Measurements from ENCODE around the gene TNC.

TNC gene

GRCh38 chr9:115015018-115015635, 102.8 kb downstream of the TNC start:
- H3K27ac ChIP-seq (ENCODE audit: low read depth, low read length, severe bottlenecking) = no peak overlapping the region
- peaks cover 8% of the 10 kb centered on the region for H3K4me1 ChIP-seq (ENCODE audit: control insufficient read depth, insufficient read depth, low read length, poor library complexity, severe bottlenecking)
- WGBS, 2 experiments (ENCODE audit: insufficient coverage in 2 of 2) = 84 to 100% methylated on average over 1 to 4 of the region's 4 CpGs
- H3K4me3 ChIP-seq (ENCODE audit: extremely low read depth, insufficient read depth, low read length, poor library complexity, severe bottlenecking) = no peak overlapping the region
- H3K9me3 ChIP-seq (ENCODE audit: control insufficient read depth, low read length) = no peaks in the 10 kb centered on the region
- H3K36me3 ChIP-seq (ENCODE audit: control insufficient read depth, insufficient read depth, low read length) = no peaks in the 10 kb centered on the region

- Histone ChIP-seq H3K4me1 (ENCODE audit: control insufficient read depth, insufficient read depth, low read length, poor library complexity, severe bottlenecking) (peaks cover 8% of the 10 kb centered on the region), H3K27ac (ENCODE audit: low read depth, low read length, severe bottlenecking) (no peak overlapping the region), H3K4me3 (ENCODE audit: extremely low read depth, insufficient read depth, low read length, poor library complexity, severe bottlenecking) (no peak overlapping the region), H3K36me3 (ENCODE audit: control insufficient read depth, insufficient read depth, low read length) (no peaks in the 10 kb centered on the region), H3K9me3 (ENCODE audit: control insufficient read depth, low read length) (no peaks in the 10 kb centered on the region)
- 42 to 62% methylated on average over 1 to 2 of the region's 3 CpGs for WGBS, 2 experiments (ENCODE audit: insufficient coverage in 2 of 2)
Measured at GRCh38 chr9:115014438-115014837, 103.5 kb downstream of the TNC start.

- Histone ChIP-seq H3K4me1 (ENCODE audit: control insufficient read depth, insufficient read depth, low read length, poor library complexity, severe bottlenecking) (peaks cover 9% of the 10 kb centered on the region), H3K27ac (ENCODE audit: low read depth, low read length, severe bottlenecking) (no peak overlapping the region), H3K4me3 (ENCODE audit: extremely low read depth, insufficient read depth, low read length, poor library complexity, severe bottlenecking) (no peak overlapping the region), H3K9me3 (ENCODE audit: control insufficient read depth, low read length) (no peaks in the 10 kb centered on the region), H3K36me3 (ENCODE audit: control insufficient read depth, insufficient read depth, low read length) (no peaks in the 10 kb centered on the region)
- WGBS, 2 experiments (ENCODE audit: insufficient coverage in 2 of 2) = 16% methylated on average over 3 of the region's 3 CpGs; no CpG with 5 or more reads in 1 of the 2 experiments
Measured at GRCh38 chr9:115013998-115014397, 104.0 kb downstream of the TNC start.

- H3K36me3 ChIP-seq (ENCODE audit: control insufficient read depth, insufficient read depth, low read length) = no peaks in the 10 kb centered on the region
- no peak overlapping the region for H3K4me3 ChIP-seq (ENCODE audit: extremely low read depth, insufficient read depth, low read length, poor library complexity, severe bottlenecking)
- H3K9me3 ChIP-seq (ENCODE audit: control insufficient read depth, low read length) = no peaks in the 10 kb centered on the region
- no peak overlapping the region for H3K27ac ChIP-seq (ENCODE audit: low read depth, low read length, severe bottlenecking)
- WGBS, 2 experiments (ENCODE audit: insufficient coverage in 2 of 2) = 100% methylated on average over 1 of the region's 3 CpGs; no CpG with 5 or more reads in 1 of the 2 experiments
- H3K4me1 ChIP-seq (ENCODE audit: control insufficient read depth, insufficient read depth, low read length, poor library complexity, severe bottlenecking) = peaks cover 15% of the 10 kb centered on the region
Measured at GRCh38 chr9:115012486-115012885, 105.5 kb downstream of the TNC start.

DNA sequence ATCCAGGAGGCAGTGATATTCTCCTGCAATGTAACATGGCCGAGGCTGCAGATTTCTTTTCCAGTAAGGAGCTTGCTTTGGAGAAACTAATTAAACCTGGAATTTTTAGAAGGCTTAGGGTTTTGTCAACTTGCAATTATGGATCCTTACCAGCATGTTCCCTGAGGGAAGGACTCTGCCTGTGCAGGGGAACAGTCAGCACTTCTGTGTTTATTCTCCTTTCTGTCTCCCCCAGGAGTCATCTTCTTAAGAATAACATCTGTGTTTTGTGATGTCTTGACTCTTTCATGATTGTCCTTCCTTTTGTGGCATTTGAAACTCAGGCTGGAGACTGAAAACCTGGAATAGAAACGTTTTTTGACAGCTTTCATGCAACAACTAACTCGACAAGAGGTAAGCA, 107.1 kb downstream of the TNC start:
- Histone ChIP-seq H3K27ac (ENCODE audit: low read depth, low read length, severe bottlenecking) (no peak overlapping the region), H3K9me3 (ENCODE audit: control insufficient read depth, low read length) (no peaks in the 10 kb centered on the region)
- WGBS, 2 experiments (ENCODE audit: insufficient coverage in 2 of 2) = 44 to 52% methylated on average over 2 to 3 of the region's 3 CpGs

GRCh38 chr9:115008536-115009270, 109.3 kb downstream of the TNC start:
- Histone ChIP-seq H3K4me3 (ENCODE audit: extremely low read depth, insufficient read depth, low read length, poor library complexity, severe bottlenecking) (no peak overlapping the region), H3K27ac (ENCODE audit: low read depth, low read length, severe bottlenecking) (no peak overlapping the region), H3K4me1 (ENCODE audit: control insufficient read depth, insufficient read depth, low read length, poor library complexity, severe bottlenecking) (peaks cover 15% of the 10 kb centered on the region), H3K36me3 (ENCODE audit: control insufficient read depth, insufficient read depth, low read length) (no peaks in the 10 kb centered on the region), H3K9me3 (ENCODE audit: control insufficient read depth, low read length) (no peaks in the 10 kb centered on the region)
- 82 to 86% methylated on average over 3 to 4 of the region's 7 CpGs for WGBS, 2 experiments (ENCODE audit: insufficient coverage in 2 of 2)

More for the DNA sequence above, 107.1 kb downstream of the TNC start:
- no peak overlapping the region for H3K4me3 ChIP-seq (ENCODE audit: extremely low read depth, insufficient read depth, low read length, poor library complexity, severe bottlenecking)
- H3K36me3 ChIP-seq (ENCODE audit: control insufficient read depth, insufficient read depth, low read length) = no peaks in the 10 kb centered on the region
- peaks cover 15% of the 10 kb centered on the region for H3K4me1 ChIP-seq (ENCODE audit: control insufficient read depth, insufficient read depth, low read length, poor library complexity, severe bottlenecking)

DNA sequence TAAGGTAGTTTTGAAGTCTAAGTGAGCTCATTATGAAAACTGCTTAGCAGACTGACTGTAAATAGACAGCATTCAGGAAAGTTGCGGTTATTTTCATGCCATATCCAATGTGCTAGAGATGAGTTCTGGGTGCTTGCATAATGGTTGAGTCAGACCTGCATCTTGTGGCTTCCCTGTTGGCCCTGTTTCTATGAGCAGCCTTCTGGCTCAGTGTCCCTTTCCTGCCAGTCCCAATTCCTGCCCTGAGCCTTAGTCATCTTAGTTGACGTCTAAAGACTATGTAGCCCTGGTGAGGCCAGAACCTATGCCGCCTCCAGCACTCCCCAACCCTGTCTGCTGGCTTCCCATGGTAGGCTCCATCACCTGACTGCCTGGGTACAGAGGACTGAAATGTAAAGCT, 111.3 kb downstream of the TNC start:
- Histone ChIP-seq H3K9me3 (ENCODE audit: control insufficient read depth, low read length) (no peaks in the 10 kb centered on the region), H3K36me3 (ENCODE audit: control insufficient read depth, insufficient read depth, low read length) (no peaks in the 10 kb centered on the region), H3K27ac (ENCODE audit: low read depth, low read length, severe bottlenecking) (no peak overlapping the region), H3K4me3 (ENCODE audit: extremely low read depth, insufficient read depth, low read length, poor library complexity, severe bottlenecking) (no peak overlapping the region), H3K4me1 (ENCODE audit: control insufficient read depth, insufficient read depth, low read length, poor library complexity, severe bottlenecking) (peaks cover 12% of the 10 kb centered on the region)
- WGBS, 2 experiments (ENCODE audit: insufficient coverage in 2 of 2) = 100% methylated on average over 2 to 3 of the region's 3 CpGs

DNA sequence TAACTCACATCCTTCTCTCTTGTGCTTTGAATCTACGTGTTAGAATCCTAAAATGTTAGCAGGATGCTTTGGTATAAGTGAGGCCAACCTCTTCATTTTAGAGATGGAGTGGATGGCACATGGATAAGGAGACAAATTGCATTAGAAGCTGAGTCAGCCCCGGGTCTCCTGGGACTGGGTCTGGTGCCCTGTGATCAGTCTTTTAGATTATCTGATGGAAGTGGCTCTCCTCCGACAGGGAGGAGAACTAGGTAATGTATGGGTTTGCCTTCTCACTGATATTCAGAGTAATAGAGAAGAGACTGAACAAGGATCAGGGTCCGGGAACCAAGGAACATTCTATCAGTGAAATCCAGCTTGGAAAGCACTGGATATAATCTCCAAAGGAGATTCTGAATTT, 112.6 kb downstream of the TNC start:
- H3K4me3 ChIP-seq (ENCODE audit: extremely low read depth, insufficient read depth, low read length, poor library complexity, severe bottlenecking) = no peak overlapping the region
- H3K27ac ChIP-seq (ENCODE audit: low read depth, low read length, severe bottlenecking) = no peak overlapping the region
- no peaks in the 10 kb centered on the region for H3K36me3 ChIP-seq (ENCODE audit: control insufficient read depth, insufficient read depth, low read length)
- no peaks in the 10 kb centered on the region for H3K9me3 ChIP-seq (ENCODE audit: control insufficient read depth, low read length)
- peaks cover 7% of the 10 kb centered on the region for H3K4me1 ChIP-seq (ENCODE audit: control insufficient read depth, insufficient read depth, low read length, poor library complexity, severe bottlenecking)
- 90 to 92% methylated on average over 2 to 3 of the region's 4 CpGs for WGBS, 2 experiments (ENCODE audit: insufficient coverage in 2 of 2)

GRCh38 chr9:115004545-115004944, 113.4 kb downstream of the TNC start:
- no peak overlapping the region for H3K4me3 ChIP-seq (ENCODE audit: extremely low read depth, insufficient read depth, low read length, poor library complexity, severe bottlenecking)
- no peaks in the 10 kb centered on the region for H3K9me3 ChIP-seq (ENCODE audit: control insufficient read depth, low read length)
- H3K36me3 ChIP-seq (ENCODE audit: control insufficient read depth, insufficient read depth, low read length) = no peaks in the 10 kb centered on the region
- no peak overlapping the region for H3K27ac ChIP-seq (ENCODE audit: low read depth, low read length, severe bottlenecking)
- 90% methylated on average over 2 of the region's 2 CpGs; no CpG with 5 or more reads in 1 of the 2 experiments for WGBS, 2 experiments (ENCODE audit: insufficient coverage in 2 of 2)
- peaks cover 7% of the 10 kb centered on the region for H3K4me1 ChIP-seq (ENCODE audit: control insufficient read depth, insufficient read depth, low read length, poor library complexity, severe bottlenecking)

DNA sequence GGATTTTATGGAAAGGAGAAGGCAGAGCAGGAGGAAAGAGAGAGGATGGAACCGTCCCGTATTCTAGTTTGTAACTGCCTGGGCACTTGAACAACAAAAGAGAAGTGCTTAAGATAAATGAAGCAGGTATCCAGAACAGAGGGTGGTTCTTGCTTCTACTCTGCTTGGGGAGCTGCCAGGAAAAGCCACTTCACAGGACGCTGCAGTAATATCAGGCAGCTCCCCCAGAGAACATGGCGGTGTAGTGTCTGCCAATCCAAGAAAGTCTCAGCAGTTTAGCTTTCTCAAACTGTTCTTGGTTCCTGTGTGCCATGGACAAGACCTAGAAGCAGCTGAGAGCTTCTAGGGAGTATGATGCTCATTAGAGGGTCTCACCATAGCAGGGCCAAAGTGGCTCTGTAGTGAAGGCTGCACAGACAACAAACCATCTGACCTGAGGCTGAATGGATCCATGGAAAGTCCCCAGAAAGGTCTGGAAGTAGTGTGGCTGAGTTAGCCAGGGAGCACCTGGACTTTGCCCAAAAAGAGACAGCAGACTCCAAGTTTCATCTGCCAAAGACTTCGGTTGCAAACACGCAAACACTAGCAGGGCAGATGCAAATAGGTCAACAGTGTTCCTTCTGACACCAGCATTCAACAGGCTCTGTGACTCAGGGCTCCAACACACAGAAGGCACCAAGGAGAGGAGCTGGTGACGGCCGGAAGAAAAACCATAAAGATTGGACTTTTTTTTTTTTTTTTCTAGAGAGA, 115.4 kb downstream of the TNC start:
- 71 to 74% methylated on average over 5 to 6 of the region's 8 CpGs for WGBS, 2 experiments (ENCODE audit: insufficient coverage in 2 of 2)
- H3K27ac ChIP-seq (ENCODE audit: low read depth, low read length, severe bottlenecking) = no peak overlapping the region
- no peaks in the 10 kb centered on the region for H3K9me3 ChIP-seq (ENCODE audit: control insufficient read depth, low read length)
- no peaks in the 10 kb centered on the region for H3K36me3 ChIP-seq (ENCODE audit: control insufficient read depth, insufficient read depth, low read length)
- no peak overlapping the region for H3K4me3 ChIP-seq (ENCODE audit: extremely low read depth, insufficient read depth, low read length, poor library complexity, severe bottlenecking)
- H3K4me1 ChIP-seq (ENCODE audit: control insufficient read depth, insufficient read depth, low read length, poor library complexity, severe bottlenecking) = no peaks in the 10 kb centered on the region
